Stomach (tissue), 9 donors: Measurements from ENCODE around the gene SARM1. TPM values are rescaled to one million over a fixed set of nuclear protein-coding genes. Genes with fewer than 3 reads are reported as not detected.

Experiments used
- DNase-seq, 2 donors: peaks; one replicate each; pipeline versions ENCODE4 v3.0.0 to v3.0.0-alpha.2; 2013 to 2019
- H3K27ac ChIP-seq, 5 donors: fragments of 200-600 bp in 4 of 5; sonication (generic) in 4 of 5; one replicate each; pipeline ENCODE4 v1.5.1; 2013 to 2019; ENCODE audit warnings: mild to moderate bottlenecking in 1 of 5, moderate library complexity in 1 of 5
- H3K27me3 ChIP-seq, 3 donors: fragments of 200-600 bp; sonication (generic); one replicate each; pipeline ENCODE4 v1.5.1; 2017 to 2019; ENCODE audit warnings: mixed run types in 1 of 3
- H3K36me3 ChIP-seq, 4 donors: fragments of 200-600 bp; sonication (generic); 1 replicate in 3 of 4; 2 replicates in 1 of 4; pipeline ENCODE4 v1.5.1; 2016 to 2019
- H3K4me1 ChIP-seq, 4 donors: fragments of 200-600 bp; sonication (generic); one replicate each; pipeline ENCODE4 v1.5.1; 2016 to 2019
- H3K4me3 ChIP-seq, 4 donors: fragments of 200-600 bp; sonication (generic) in 3 of 4; one replicate each; pipeline ENCODE4 v1.5.1; 2016 to 2019; ENCODE audit warnings: mild to moderate bottlenecking in 1 of 4
- H3K9me3 ChIP-seq, 4 donors: fragments of 200-600 bp; sonication (generic); one replicate each; pipeline ENCODE4 v1.5.1; 2016 to 2019
- CTCF ChIP-seq, 7 experiments: fragments of 450-650 bp in 4 of 7; fragments of 200-600 bp in 3 of 7; sonication (generic) in 3 of 7; IDR thresholded peaks; one replicate each; pipeline ENCODE4 v1.5.1; 2016 to 2019; ENCODE audit warnings: antibody characterized with exemption in 7 of 7, control low read depth in 2 of 7, mild to moderate bottlenecking in 1 of 7
- EP300 ChIP-seq: sonication (generic); formaldehyde crosslinking; IDR thresholded peaks from one replicate; pipeline ENCODE4 v1.6.1; 2017; ENCODE audit warnings: antibody characterized with exemption
- POLR2A ChIP-seq, 4 donors: fragments of 450-650 bp; IDR thresholded peaks; one replicate each; pipeline ENCODE4 v1.6.1; 2016; ENCODE audit warnings: antibody characterized with exemption in 4 of 4, control low read depth in 2 of 4, mild to moderate bottlenecking in 1 of 4, moderate library complexity in 1 of 4
- POLR2AphosphoS5 ChIP-seq, 3 donors: sonication (generic); formaldehyde crosslinking; IDR thresholded peaks; one replicate each; pipeline ENCODE4 v1.6.1; 2016; ENCODE audit warnings: antibody characterized with exemption in 3 of 3
- WGBS, 5 donors: extraction: QIAGEN DNeasy Blood & Tissue Kit in 3 of 5; methylation state at CpG; one replicate each; pipeline versions ENCODE4 v1.1.5 to v1.1.7; 2013 to 2018; 5-methylcytosine and 5-hydroxymethylcytosine counted together
- intact Hi-C: fragments of 100-400 bp; cut with DNase I; formaldehyde crosslinking; loops from one replicate; pipeline ENCODE4 v1.15.1; 2023; ENCODE audit warnings: low total_unique reads
- polyA plus RNA-seq, 3 donors: library from polyadenylated mRNA; stranded (reverse); fragments of 200-250 nt; gene quantifications; one replicate each; pipeline ENCODE4 v1.2.3, GENCODE V29; 2013
- total RNA-seq, 5 donors: library from RNA; depleted of rRNA; stranded (reverse); fragments of >200 nt; gene quantifications; one replicate each; pipeline versions ENCODE4 v1.1.0 to v1.2.3, GENCODE V29; 2014 to 2016
- donor health status: healthy with polysubstance abuse.
- donor health status: Bipolar disorder and iron deficiency.
- donor health status: healthy.

SARM1 gene
- total and polyA plus RNA-seq, 8 donors, result 4.6 to 58.3 (median 11.7) TPM

GRCh38 chr17:28363776-28364650 is 7.5 kb upstream of the SARM1 start:
- intact Hi-C loops, result no loop called here
- H3K9me3 ChIP-seq, result no peaks in the 10 kb centered on the region
- TF ChIP-seq EP300, result no peak
- TF ChIP-seq POLR2AphosphoS5 (IDR thresholded peaks at IDR 0.05), result no peak
- no peak for TF ChIP-seq CTCF (IDR thresholded peaks at IDR 0.05)
- TF ChIP-seq POLR2A (IDR thresholded peaks at IDR 0.05), result no peak
- WGBS, 5 donors, result 90 to 97% (median 94%) methylated on average over 7 to 8 of the region's 8 CpGs
- H3K27me3 ChIP-seq, result no peaks in the 10 kb centered on the region
- peaks cover 0 to 3% (median 0%) of the 10 kb centered on the region in 4 donors for H3K4me1 ChIP-seq
- H3K36me3 ChIP-seq, result peaks cover 35 to 67% (median 63%) of the 10 kb centered on the region in 4 donors
- H3K4me3 ChIP-seq, result no peak overlapping the region
- DNase-seq, result no peak
- no peak overlapping the region for H3K27ac ChIP-seq

- H3K36me3 ChIP-seq, result peaks cover 28 to 59% (median 55%) of the 10 kb centered on the region in 4 donors
Observed at GRCh38 chr17:28364665-28365363, 6.7 kb upstream of the SARM1 start, which contains the start of gene SEBOX. Gene SEBOX, minus strand, starts transcription at chr17:28365199. Its CDS starts 48 bp downstream, at chr17:28365151.

GRCh38 chr17:28365487-28365886 is 6.0 kb upstream of the SARM1 start:
- intact Hi-C loops, result no loop called here
- Histone ChIP-seq H3K9me3 (no peaks in the 10 kb centered on the region), H3K36me3 (peaks cover 21 to 52% (median 49%) of the 10 kb centered on the region in 4 donors), H3K27ac (no peak overlapping the region), H3K4me3 (no peak overlapping the region), H3K27me3 (no peaks in the 10 kb centered on the region), H3K4me1 (peaks cover 7 to 10% (median 9%) of the 10 kb centered on the region in 4 donors)
- TF ChIP-seq POLR2A (IDR thresholded peaks at IDR 0.05) (no peak), CTCF (IDR thresholded peaks at IDR 0.05) (no peak), POLR2AphosphoS5 (IDR thresholded peaks at IDR 0.05) (no peak), EP300 (no peak)
- no peak for DNase-seq
- 82 to 97% (median 92%) methylated on average over 3 of the region's 3 CpGs for WGBS, 5 donors

More at GRCh38 chr17:28364665-28365363, 6.7 kb upstream of the SARM1 start, which contains the start of gene SEBOX:
- WGBS, 5 donors, result 87 to 95% (median 89%) methylated on average over 12 to 13 of the region's 13 CpGs
- H3K27ac ChIP-seq, result no peak within 1 kb of the TSS
- no peaks in the 10 kb centered on the region for H3K9me3 ChIP-seq
- no peak for TF ChIP-seq POLR2AphosphoS5 (IDR thresholded peaks at IDR 0.05)
- TF ChIP-seq CTCF (IDR thresholded peaks at IDR 0.05), result no peak
- TF ChIP-seq POLR2A (IDR thresholded peaks at IDR 0.05), result no peak
- TF ChIP-seq EP300, result no peak
- intact Hi-C loops, result no loop called here
- peaks cover under 1 to 3% (median 2%) of the 10 kb centered on the region in 4 donors for H3K4me1 ChIP-seq
- DNase-seq, result no peak
- H3K4me3 ChIP-seq, result no peak within 1 kb of the TSS
- no peaks in the 10 kb centered on the region for H3K27me3 ChIP-seq

- Histone ChIP-seq H3K27ac (no peak overlapping the region), H3K36me3 (peaks cover 11 to 41% (median 37%) of the 10 kb centered on the region in 4 donors), H3K4me3 (no peak overlapping the region), H3K4me1 (peaks cover 15 to 21% (median 20%) of the 10 kb centered on the region in 4 donors), H3K9me3 (no peaks in the 10 kb centered on the region), H3K27me3 (peaks cover 0 to 3% (median 1%) of the 10 kb centered on the region in 3 donors)
- intact Hi-C loops, result no loop called here
- 57 to 90% (median 76%) methylated on average over 1 of the region's 1 CpG for WGBS, 5 donors
- DNase-seq, result no peak
- no peak for TF ChIP-seq POLR2A (IDR thresholded peaks at IDR 0.05)
- no peak for TF ChIP-seq EP300
- TF ChIP-seq POLR2AphosphoS5 (IDR thresholded peaks at IDR 0.05), result no peak
- TF ChIP-seq CTCF (IDR thresholded peaks at IDR 0.05), result no peak
Observed at GRCh38 chr17:28366605-28367004, 4.9 kb upstream of the SARM1 start.
